WERI-Rb-1 (cell line): ENCODE data around the gene HOXA6.

Source experiments
- DNase-seq: peaks from one replicate; pipeline ENCODE4 v3.0.0-alpha.2; 2020
- H3K27ac ChIP-seq: fragments of 250-450 bp; sonication (Bioruptor Pico); 2 replicates; pipeline ENCODE4 v1.5.1; 2020; ENCODE audit warnings: mild to moderate bottlenecking, moderate library complexity
- H3K27me3 ChIP-seq: fragments of 250-450 bp; sonication (Bioruptor Pico); 2 replicates; pipeline ENCODE4 v1.5.1; 2021; ENCODE audit warnings: mild to moderate bottlenecking, low read depth, moderate library complexity; ENCODE audit not compliant: insufficient read depth, severe bottlenecking
- H3K36me3 ChIP-seq: fragments of 250-450 bp; sonication (Bioruptor Pico); 2 replicates; pipeline ENCODE4 v1.5.1; 2020; ENCODE audit warnings: mild to moderate bottlenecking, moderate library complexity
- H3K4me3 ChIP-seq: 2 replicates; pipeline ENCODE4 v1.5.1; 2011; ENCODE audit warnings: low read depth, mild to moderate bottlenecking, control low read depth, low read length
- H3K9me3 ChIP-seq: fragments of 250-450 bp; sonication (Bioruptor Pico); 2 replicates; pipeline ENCODE4 v1.5.1; 2021; ENCODE audit warnings: mild to moderate bottlenecking, moderate library complexity; ENCODE audit not compliant: severe bottlenecking
- CTCF ChIP-seq: IDR thresholded peaks from 2 replicates; pipeline ENCODE4 v1.5.1; 2011; ENCODE audit warnings: low read depth, mild to moderate bottlenecking, control low read depth, inconsistent platforms, low read length

Gene HOXA6

GRCh38 chr7:27188386-27189294, 41.1 kb upstream of the HOXA6 start:
- DNase-seq, result peak; percentile 3
- Histone ChIP-seq H3K9me3 (no peaks in the 10 kb centered on the region), H3K27ac (no peak overlapping the region), H3K4me3 (no peak overlapping the region), H3K27me3 (peaks cover 98% of the 10 kb centered on the region), H3K36me3 (no peaks in the 10 kb centered on the region)
- no peak for TF ChIP-seq CTCF

- DNase-seq, result peak; percentile 3
- Histone ChIP-seq H3K27me3 (peaks cover 98% of the 10 kb centered on the region), H3K4me3 (no peak overlapping the region), H3K9me3 (no peaks in the 10 kb centered on the region), H3K27ac (no peak overlapping the region), H3K36me3 (no peaks in the 10 kb centered on the region)
- no peak for TF ChIP-seq CTCF
These were observed 40.2 kb upstream of the HOXA6 start for GRCh38 chr7:27187475-27188385.

- Histone ChIP-seq H3K4me3 (no peak overlapping the region), H3K27me3 (peaks cover 100% of the 10 kb centered on the region), H3K36me3 (no peaks in the 10 kb centered on the region), H3K27ac (no peak overlapping the region), H3K9me3 (no peaks in the 10 kb centered on the region)
- no peak for TF ChIP-seq CTCF
- no peak for DNase-seq
These were observed 39.3 kb upstream of the HOXA6 start for GRCh38 chr7:27186668-27187474.

DNA sequence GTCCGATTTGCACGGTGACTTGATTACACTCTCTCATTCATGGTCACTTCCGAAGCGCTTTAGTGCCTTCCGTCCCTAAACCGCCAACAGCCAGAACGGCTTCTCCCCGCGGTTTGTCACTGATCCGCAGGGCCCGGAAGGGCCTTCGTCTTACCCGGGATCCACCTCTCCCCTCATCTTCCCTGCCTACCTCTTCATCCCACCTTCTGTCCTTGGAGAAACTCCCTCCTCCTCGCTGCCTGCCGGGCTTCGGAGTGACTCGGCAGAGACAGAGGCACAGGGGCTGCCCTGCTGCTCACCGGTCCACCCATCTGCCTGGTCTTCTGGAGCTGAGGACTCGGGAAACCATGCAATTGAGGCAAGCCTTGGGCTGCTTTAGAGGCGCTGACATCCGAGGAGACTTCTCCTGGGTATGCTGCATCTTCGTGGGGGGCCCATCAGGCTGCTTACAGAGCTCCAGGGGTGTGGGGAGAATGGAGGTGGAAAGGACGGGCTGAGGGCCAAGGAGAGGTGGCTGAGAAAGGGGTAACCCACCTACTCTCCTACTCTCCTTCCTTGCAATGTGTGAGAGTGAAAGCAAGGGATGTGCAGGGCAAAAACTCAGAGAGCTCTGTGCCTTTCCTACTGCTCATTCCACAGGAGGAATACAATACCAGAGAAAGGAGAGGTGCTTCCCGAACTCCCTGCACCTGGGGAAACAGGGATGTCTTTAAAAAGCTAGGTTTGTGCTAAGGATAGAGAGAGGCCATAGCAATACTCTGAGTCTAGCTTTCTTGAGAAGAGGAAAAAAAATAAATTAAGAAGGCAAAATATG, 38.5 kb upstream of the HOXA6 start:
- no peak overlapping the region for H3K27ac ChIP-seq
- H3K9me3 ChIP-seq, result no peaks in the 10 kb centered on the region
- peaks cover 100% of the 10 kb centered on the region for H3K27me3 ChIP-seq
- TF ChIP-seq CTCF, result no peak
- no peaks in the 10 kb centered on the region for H3K36me3 ChIP-seq
- peak; percentile 9 for DNase-seq
- peak overlapping the region; percentile 45 for H3K4me3 ChIP-seq
